ENCODE measurements around the gene TRDMT1.

- TF ChIP-seq CTCF (conservative IDR thresholded peaks at IDR 0.05) (no peak), EZH2 (IDR thresholded peaks at IDR 0.05; ENCODE audit: low read depth) (no peak)
Measured at GRCh38 chr10:17214526-17214925, 13.1 kb upstream of the TRDMT1 start.
